ENCODE data around the gene RAMAC. TPM values are rescaled to one million over a fixed set of nuclear protein-coding genes. Genes with fewer than 3 reads are reported as not detected.
"Not testable (repeated sequence)": the region's sequence is repeated elsewhere in the genome, so short reads cannot be mapped to it uniquely, and the experiment has no call there.

The RAMAC gene
- total RNA-seq, 1 experiment from 2014 or later = 40.7 TPM

GRCh38 chr15:82968066-82968465 lies 17.9 kb upstream of the RAMAC start:
- peak; percentile 73 for DNase-seq (ENCODE audit: low read depth)

- DNase-seq (ENCODE audit: low read depth) = no peak
Observed at GRCh38 chr15:82969353-82969752, 16.7 kb upstream of the RAMAC start.

GRCh38 chr15:82970078-82970686 lies 15.8 kb upstream of the RAMAC start:
- DNase-seq (ENCODE audit: low read depth) = no peak

GRCh38 chr15:82970696-82971095 lies 15.3 kb upstream of the RAMAC start:
- no peak for DNase-seq (ENCODE audit: low read depth)

- no peak for DNase-seq (ENCODE audit: low read depth)
Observed at GRCh38 chr15:82971218-82971984, 14.6 kb upstream of the RAMAC start.

GRCh38 chr15:82972990-82973389 lies 13.0 kb upstream of the RAMAC start:
- no peak for DNase-seq (ENCODE audit: low read depth)

- no peak for DNase-seq (ENCODE audit: low read depth)
Observed at GRCh38 chr15:82977076-82977475, 8.9 kb upstream of the RAMAC start.

- DNase-seq (ENCODE audit: low read depth) = no peak
Observed at GRCh38 chr15:82978438-82978837, 7.6 kb upstream of the RAMAC start.

- no peak for DNase-seq (ENCODE audit: low read depth)
Observed at GRCh38 chr15:82979726-82980125, 6.3 kb upstream of the RAMAC start.

- DNase-seq (ENCODE audit: low read depth) = no peak
Observed at GRCh38 chr15:82980981-82981380, 5.0 kb upstream of the RAMAC start.

- DNase-seq (ENCODE audit: low read depth) = no peak
Observed at GRCh38 chr15:82986442-82986780, 401 bp downstream of the RAMAC start.

GRCh38 chr15:82992436-82992998 lies 6.5 kb downstream of the RAMAC start:
- no peak for DNase-seq (ENCODE audit: low read depth)

- DNase-seq (ENCODE audit: low read depth) = no peak
Observed at GRCh38 chr15:82993144-82993543, 7.1 kb downstream of the RAMAC start.

- DNase-seq (ENCODE audit: low read depth) = no peak
Observed at GRCh38 chr15:82995076-82995475, 9.1 kb downstream of the RAMAC start.

GRCh38 chr15:82995938-82996337 lies 9.9 kb downstream of the RAMAC start:
- DNase-seq (ENCODE audit: low read depth) = peak; percentile 41

GRCh38 chr15:82999426-82999825 lies 13.4 kb downstream of the RAMAC start:
- DNase-seq (ENCODE audit: low read depth) = no peak

- peak; percentile 61 for DNase-seq (ENCODE audit: low read depth)
Observed at GRCh38 chr15:82999905-83000671, 14.1 kb downstream of the RAMAC start.

- DNase-seq (ENCODE audit: low read depth) = not testable (repeated sequence)
Observed at GRCh38 chr15:83000672-83001031, 14.6 kb downstream of the RAMAC start.

GRCh38 chr15:83010709-83011270 lies 24.8 kb downstream of the RAMAC start:
- peak; percentile 72 for DNase-seq (ENCODE audit: low read depth)

- DNase-seq (ENCODE audit: low read depth) = peak; percentile 86
Observed at GRCh38 chr15:83011271-83012075, 25.5 kb downstream of the RAMAC start, which contains the start of gene C15orf40. TSS of gene C15orf40 (minus strand) at chr15:83011639. CDS start at chr15:83011607, 32 bp downstream.

GRCh38 chr15:83012076-83012426 lies 26.0 kb downstream of the RAMAC start:
- DNase-seq (ENCODE audit: low read depth) = no peak
